AG09319 (cell line): ENCODE data around the gene MZB1.
A peak's percentile ranks its signal among the peaks of the same experiment; 100 is the strongest.

ENCODE experiments used
- DNase-seq: peaks from one replicate; pipeline ENCODE4 v3.0.0-alpha.2; 2010; ENCODE audit warnings: low read depth; ENCODE audit errors: extremely low read depth
- TF ChIP-seq, protein P1 (sequence below): IDR thresholded peaks from 2 replicates; pipeline ENCODE4 v1.5.1; 2011; ENCODE audit warnings: low read depth, mild to moderate bottlenecking, inconsistent platforms, low read length, moderate library complexity

Gene MZB1

DNA sequence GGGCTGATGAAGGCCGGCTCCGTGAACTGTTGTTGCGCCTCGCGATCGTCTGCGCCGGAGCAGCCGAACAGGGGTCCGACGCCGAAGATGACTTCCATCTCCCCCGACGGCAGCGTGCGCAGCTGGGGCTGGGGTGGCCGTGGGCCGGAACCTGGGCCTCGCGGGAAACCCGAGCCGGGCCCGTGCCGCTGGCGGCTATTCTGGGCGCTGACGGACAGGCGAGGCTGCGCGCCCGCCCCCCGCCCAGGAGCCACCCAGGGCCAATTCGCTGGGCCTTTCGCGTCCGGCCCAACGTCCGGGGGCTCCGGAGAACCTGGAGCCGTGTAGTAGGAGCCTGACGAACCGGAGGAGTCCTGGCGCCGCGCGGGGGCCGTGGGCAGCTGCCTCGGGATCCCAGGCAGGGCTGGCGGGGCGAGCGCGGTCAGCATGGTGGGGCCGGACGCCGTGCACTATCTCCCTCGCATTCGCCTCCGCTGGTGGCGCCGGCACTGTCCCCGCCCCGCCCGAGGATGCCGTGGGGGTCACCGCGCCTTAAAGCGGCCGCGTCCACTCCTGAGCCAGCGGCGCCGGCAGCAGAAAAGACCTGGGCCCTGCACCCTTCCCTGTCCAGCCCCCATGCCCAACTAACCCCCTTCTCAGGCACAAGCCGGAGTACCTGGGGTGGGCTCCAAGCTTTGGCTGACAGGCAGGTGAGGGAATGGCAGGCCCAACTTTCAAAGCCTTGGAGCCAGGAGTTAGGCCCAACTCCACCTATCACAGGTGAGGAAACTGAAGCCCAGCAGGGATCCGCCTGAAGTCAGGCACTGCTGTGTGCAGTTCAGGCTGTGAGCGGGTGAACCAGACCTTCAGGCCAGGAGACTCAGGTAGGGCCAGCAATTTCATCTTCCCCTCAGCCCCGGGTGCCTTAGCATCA, 5.2 kb upstream of the MZB1 start, which contains the start of gene PROB1:
Gene PROB1, minus strand, starts transcription at position 451 of the 913 bp plus-strand sequence. Its CDS starts 23 bp downstream, at position 428.
- TF ChIP-seq, protein P1, sequence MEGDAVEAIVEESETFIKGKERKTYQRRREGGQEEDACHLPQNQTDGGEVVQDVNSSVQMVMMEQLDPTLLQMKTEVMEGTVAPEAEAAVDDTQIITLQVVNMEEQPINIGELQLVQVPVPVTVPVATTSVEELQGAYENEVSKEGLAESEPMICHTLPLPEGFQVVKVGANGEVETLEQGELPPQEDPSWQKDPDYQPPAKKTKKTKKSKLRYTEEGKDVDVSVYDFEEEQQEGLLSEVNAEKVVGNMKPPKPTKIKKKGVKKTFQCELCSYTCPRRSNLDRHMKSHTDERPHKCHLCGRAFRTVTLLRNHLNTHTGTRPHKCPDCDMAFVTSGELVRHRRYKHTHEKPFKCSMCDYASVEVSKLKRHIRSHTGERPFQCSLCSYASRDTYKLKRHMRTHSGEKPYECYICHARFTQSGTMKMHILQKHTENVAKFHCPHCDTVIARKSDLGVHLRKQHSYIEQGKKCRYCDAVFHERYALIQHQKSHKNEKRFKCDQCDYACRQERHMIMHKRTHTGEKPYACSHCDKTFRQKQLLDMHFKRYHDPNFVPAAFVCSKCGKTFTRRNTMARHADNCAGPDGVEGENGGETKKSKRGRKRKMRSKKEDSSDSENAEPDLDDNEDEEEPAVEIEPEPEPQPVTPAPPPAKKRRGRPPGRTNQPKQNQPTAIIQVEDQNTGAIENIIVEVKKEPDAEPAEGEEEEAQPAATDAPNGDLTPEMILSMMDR = no peak
- no peak for DNase-seq

DNA sequence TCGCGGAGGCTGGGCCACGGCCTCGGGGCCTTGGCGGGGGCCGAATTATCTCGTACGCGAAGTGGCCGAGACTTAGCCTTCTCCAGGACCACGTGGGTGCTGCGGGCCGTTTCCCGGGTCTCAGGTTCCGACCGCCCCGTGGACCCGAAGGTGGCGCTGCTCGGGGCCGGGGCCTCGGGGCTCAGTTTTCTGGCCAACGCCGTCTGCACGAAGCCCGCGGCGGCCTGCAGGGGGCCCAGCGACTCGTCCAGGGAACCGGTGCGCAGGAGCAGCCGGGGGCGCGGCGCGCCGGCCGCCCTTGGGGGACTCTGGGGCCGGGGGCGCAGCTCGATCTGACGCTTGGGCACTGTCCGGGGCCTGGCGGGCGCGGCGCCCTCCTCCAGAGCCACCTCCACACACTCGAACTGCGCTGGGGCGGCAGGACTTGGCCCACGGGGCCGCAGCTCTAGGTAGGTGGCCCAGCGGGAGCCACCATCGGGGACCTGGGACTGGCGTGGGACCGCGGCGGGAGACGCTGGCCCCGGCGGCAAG, 4.5 kb upstream of the MZB1 start:
- no peak for DNase-seq
- TF ChIP-seq, protein P1 = peak; percentile 43

DNA sequence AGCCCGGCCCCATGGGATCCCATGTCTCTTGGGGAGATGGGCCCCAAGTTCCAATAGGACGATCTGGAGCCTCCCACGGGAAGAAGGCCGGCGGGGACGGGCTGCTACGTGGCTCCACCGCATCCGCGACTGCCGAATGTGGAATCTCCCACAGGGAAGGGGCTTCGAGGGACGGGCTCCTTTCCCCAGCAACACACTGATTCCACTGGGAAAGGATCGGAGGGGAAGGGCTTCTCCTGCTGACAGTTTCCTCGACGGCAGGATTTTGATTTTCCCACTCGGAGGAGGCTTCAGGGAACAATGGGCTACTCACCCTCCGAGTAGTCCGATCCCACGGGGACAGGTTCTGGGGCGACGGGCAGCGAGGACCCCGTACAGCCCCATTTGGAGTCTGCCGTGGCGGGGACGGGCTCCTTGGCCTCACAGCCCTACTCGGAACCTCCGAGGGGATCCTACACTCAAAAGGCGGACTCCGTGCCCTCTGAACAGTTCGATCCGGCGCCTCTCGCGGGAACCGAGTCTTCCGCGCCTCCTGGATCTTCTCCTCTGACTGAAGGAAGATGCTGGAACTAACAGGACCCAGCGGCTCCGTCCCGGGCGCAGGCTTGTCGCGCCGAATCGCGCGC, 3.9 kb upstream of the MZB1 start:
- TF ChIP-seq, protein P1 = no peak
- no peak for DNase-seq

DNA sequence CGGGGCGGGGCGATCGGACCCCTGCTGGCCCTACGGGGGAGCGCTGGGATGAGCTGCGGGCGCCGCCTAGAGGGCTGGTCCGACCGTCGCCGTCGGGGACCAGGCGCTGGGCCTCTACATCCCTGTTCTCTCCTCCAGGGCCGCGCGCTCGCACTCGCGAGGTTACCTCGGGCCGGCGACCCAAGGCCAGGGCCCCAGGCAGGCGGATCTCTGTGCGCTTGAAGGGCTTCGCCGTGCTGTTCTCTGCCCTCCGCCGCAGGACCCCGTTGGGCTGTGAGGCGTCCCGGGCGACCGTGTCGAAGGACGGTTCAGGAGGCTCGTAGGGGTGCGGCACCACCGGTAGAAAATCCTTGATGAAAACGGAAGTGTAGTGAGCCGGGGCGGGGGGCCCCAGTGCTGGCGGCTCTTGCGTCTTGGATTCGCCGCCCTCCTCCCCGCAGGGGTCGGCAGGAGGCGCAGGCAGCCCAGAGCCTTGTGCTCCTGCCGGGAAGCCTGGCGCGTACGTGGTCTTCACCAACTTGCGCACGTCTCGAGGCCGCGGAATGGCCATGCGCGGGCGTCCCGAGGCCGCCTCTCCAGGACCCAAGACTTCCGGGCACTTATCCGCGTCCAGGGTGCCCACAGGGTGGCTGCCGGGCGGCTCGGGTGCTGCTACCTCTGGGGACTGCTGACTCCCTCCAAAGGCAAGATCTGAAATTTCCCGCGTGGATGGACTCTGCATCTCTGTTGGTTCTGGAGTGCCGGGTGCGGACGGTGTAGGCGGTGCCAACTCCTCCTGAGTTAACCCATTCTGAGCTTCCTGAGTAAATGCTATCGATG, 3.2 kb upstream of the MZB1 start:
- no peak for DNase-seq
- TF ChIP-seq, protein P1 = peak; percentile 62

DNA sequence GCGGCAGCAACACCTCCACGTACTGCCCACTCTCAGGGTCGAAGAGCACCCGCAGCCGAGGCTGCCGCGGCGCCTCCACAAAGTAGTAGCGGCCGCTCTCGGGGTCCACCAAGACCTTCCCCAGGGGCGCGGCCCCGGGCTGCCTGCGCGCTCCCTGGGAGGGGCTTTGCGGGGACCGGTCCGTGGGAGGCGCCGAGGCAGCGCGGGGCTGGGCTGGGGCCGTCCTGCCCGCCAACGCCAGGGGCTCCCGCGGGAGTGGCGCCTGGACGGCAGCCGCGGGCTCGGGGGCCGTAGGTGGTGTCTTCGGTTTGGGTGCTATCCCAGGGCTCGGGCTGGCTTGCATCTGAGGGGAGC, 2.6 kb upstream of the MZB1 start:
- TF ChIP-seq, protein P1 = no peak
- no peak for DNase-seq

DNA sequence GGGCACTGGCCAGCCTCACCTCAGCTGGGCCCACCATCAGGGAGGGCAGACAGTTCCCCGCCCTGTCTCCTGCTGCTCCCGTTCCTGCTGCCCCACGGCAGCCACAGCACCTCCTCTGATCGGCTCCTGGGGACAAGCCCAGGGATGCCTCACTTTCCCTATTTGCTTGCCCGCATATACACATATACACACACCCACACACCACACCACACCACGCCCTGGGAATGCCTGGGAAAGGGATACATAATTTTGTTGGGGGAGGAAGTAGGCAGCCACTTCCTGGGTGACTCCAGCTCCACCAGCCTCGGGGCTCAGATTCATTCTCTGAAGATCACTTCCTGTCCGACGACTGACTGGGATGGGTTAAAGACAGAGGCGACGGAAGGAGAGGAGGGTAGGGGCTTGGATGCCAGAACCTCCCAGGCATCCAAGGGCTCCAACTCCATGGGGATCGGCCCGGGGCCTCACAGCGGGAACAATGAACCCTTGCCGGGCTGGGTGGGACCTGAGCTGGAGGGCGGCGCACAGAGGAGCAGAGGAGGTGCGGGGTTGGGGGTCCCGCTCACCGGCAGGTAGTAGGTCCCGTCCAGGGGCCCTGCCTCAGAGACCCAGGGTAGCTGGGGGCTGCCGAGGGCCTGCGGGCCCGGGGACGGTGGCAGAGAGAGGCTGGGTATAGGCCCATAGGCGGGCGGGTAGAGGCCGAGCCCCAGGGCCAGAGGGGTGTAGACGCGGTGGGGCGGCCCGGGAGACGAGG, 2.0 kb upstream of the MZB1 start:
- TF ChIP-seq, protein P1 = no peak
- no peak for DNase-seq
